C4-2B (cell line): Measurements from ENCODE around the gene ECSCR.

Experiments
- ZFX ChIP-seq: fragments of 450-650 bp; IDR thresholded peaks from 2 replicates; pipeline ENCODE4 v1.6.1; 2017
- TF ChIP-seq, protein P1 (sequence below): fragments of 450-650 bp; conservative IDR thresholded peaks from 2 replicates; pipeline ENCODE4 v1.5.1; 2017; ENCODE audit warnings: mild to moderate bottlenecking

- TF ChIP-seq, protein P1, sequence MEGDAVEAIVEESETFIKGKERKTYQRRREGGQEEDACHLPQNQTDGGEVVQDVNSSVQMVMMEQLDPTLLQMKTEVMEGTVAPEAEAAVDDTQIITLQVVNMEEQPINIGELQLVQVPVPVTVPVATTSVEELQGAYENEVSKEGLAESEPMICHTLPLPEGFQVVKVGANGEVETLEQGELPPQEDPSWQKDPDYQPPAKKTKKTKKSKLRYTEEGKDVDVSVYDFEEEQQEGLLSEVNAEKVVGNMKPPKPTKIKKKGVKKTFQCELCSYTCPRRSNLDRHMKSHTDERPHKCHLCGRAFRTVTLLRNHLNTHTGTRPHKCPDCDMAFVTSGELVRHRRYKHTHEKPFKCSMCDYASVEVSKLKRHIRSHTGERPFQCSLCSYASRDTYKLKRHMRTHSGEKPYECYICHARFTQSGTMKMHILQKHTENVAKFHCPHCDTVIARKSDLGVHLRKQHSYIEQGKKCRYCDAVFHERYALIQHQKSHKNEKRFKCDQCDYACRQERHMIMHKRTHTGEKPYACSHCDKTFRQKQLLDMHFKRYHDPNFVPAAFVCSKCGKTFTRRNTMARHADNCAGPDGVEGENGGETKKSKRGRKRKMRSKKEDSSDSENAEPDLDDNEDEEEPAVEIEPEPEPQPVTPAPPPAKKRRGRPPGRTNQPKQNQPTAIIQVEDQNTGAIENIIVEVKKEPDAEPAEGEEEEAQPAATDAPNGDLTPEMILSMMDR, result no peak
- no peak for TF ChIP-seq ZFX
These were observed 11.4 kb downstream of the ECSCR start for GRCh38 chr5:139451176-139451575.
